ENCODE data around the gene PPM1F. TPM values are rescaled to one million over a fixed set of nuclear protein-coding genes. Genes with fewer than 3 reads are reported as not detected.

The PPM1F gene
- total RNA-seq, 4 donors from 2014 or later = 22.9 to 67.3 (median 32.4) TPM

GRCh38 chr22:21994881-21995444 is 42.3 kb upstream of the PPM1F start:
- TF ChIP-seq, protein P1, sequence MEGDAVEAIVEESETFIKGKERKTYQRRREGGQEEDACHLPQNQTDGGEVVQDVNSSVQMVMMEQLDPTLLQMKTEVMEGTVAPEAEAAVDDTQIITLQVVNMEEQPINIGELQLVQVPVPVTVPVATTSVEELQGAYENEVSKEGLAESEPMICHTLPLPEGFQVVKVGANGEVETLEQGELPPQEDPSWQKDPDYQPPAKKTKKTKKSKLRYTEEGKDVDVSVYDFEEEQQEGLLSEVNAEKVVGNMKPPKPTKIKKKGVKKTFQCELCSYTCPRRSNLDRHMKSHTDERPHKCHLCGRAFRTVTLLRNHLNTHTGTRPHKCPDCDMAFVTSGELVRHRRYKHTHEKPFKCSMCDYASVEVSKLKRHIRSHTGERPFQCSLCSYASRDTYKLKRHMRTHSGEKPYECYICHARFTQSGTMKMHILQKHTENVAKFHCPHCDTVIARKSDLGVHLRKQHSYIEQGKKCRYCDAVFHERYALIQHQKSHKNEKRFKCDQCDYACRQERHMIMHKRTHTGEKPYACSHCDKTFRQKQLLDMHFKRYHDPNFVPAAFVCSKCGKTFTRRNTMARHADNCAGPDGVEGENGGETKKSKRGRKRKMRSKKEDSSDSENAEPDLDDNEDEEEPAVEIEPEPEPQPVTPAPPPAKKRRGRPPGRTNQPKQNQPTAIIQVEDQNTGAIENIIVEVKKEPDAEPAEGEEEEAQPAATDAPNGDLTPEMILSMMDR (IDR thresholded peaks at IDR 0.05) = no peak
- ATAC-seq (ENCODE audit: low FRiP score) = no peak
- DNase-seq (ENCODE audit: low spot score) = no peak

DNA sequence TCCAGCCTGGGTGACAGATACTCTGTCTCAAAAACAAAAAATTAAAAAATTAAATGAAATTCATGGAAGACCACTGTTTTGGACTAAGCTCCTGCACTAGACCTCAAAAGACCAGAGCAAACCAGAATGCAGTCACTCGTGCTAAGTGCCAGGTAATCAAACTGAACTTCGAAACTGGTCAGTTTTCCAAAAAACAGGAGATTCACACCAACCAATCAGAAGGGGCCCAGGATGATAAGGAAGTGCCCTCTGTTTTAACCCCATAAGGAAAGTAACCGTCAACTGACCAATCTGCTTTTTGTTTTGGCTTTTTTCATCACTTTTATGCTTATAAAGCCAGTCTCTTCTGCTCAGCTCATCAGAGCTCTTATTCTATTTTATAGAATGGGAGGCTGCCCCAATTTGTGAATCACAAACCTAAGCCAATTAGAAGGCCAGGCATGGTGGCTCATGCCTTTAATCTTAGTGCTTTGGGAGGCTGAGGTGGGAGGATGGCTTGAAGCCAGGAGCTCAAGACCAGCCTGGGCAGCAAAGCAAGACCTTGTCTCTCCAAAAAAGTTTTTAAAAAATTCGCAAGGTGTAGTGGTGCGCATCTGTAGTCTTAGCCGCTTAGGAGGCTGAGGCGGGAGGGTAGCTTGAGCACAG is 40.1 kb upstream of the PPM1F start:
- DNase-seq (ENCODE audit: low spot score) = no peak
- TF ChIP-seq, protein P1 (IDR thresholded peaks at IDR 0.05) = no peak
- ATAC-seq (ENCODE audit: low FRiP score) = no peak

GRCh38 chr22:21991774-21992173 is 39.1 kb upstream of the PPM1F start:
- DNase-seq (ENCODE audit: low spot score) = no peak
- no peak for ATAC-seq (ENCODE audit: low FRiP score)
- TF ChIP-seq, protein P1 (IDR thresholded peaks at IDR 0.05) = no peak

GRCh38 chr22:21991304-21991596 is 38.6 kb upstream of the PPM1F start:
- TF ChIP-seq, protein P1 (IDR thresholded peaks at IDR 0.05) = no peak
- DNase-seq (ENCODE audit: low spot score) (no peak), ATAC-seq (ENCODE audit: low FRiP score) (no peak)

DNA sequence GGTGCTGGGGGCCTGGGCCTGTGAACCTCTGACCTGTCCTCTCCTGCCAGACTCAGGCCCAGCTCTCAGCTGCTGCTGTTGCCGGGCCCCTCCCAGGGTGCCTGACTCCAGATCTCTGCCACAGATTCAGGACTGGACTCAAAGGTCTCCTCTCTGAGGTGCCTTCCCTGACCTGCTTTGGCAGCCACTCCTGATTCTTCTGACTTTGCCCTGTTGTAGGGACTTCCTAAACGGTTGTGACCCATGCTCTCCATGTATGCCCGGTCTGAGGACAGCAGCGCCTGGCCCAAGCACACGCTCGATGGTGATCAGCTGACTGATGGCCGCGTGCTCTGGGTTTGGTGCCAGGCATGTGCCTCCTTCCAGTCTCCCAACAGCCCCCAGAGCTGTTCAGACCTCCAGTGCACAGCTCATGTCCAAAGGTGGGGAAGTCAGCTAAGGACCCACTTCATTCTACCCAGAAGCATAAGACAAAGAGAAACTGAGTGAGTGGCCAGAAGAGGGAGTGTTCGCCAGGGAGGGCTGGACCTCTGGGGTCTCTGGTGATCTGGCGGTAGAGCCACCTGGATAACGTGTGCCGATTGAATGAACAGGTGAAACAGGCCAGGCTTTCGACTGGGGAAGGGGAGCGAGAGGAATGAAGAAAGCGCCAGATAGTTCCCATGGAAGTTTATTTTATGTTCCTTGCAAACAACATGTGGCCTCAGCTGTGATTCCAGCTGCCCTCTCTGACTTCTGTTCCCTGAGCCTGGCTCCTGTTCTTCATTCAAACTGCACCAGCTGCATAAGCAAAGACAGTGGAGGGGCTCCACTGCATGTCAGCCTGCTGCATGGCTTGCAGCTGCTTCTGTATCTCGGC is 38.0 kb upstream of the PPM1F start:
- ATAC-seq (ENCODE audit: low FRiP score) (no peak), DNase-seq (ENCODE audit: low spot score) (no peak)
- TF ChIP-seq, protein P1 (IDR thresholded peaks at IDR 0.05) = no peak

DNA sequence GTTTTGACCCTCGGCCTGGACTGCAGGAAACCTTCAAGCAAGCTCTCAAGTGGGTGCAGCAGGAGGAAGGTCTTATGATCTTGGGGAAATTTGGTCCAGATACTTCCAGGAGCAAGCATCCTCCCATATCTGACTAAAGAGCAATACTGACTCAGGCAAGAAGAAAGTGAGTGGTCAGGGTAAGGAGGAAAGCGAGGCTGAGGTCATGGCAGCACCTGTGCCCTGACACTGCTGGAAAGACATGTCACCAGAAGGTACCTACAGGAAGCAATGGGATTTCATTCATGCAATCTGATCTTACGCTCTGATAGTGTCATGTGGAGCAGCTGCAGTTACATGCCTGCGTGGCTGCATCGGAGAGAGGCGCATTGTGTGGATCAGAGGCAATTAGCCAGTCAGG is 36.4 kb upstream of the PPM1F start:
- ATAC-seq (ENCODE audit: low FRiP score) (no peak), DNase-seq (ENCODE audit: low spot score) (no peak)

More for the DNA sequence above, 36.4 kb upstream of the PPM1F start:
- TF ChIP-seq, protein P1 (IDR thresholded peaks at IDR 0.05) = no peak

All from omental fat pad (tissue), 4 donors.